ENCODE measurements around the gene TRIM13. TPM values are rescaled to one million over a fixed set of nuclear protein-coding genes. Genes with fewer than 3 reads are reported as not detected.
A peak's percentile ranks its signal among the peaks of the same experiment; 100 is the strongest.
"Not testable (repeated sequence)": the region's sequence is repeated elsewhere in the genome, so short reads cannot be mapped to it uniquely, and the experiment has no call there.

TRIM13 gene, protein sequence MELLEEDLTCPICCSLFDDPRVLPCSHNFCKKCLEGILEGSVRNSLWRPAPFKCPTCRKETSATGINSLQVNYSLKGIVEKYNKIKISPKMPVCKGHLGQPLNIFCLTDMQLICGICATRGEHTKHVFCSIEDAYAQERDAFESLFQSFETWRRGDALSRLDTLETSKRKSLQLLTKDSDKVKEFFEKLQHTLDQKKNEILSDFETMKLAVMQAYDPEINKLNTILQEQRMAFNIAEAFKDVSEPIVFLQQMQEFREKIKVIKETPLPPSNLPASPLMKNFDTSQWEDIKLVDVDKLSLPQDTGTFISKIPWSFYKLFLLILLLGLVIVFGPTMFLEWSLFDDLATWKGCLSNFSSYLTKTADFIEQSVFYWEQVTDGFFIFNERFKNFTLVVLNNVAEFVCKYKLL
- total RNA-seq (2014; rRNA removed; shearing (Covaris generic)): 10.8 and 13.8 TPM in 2 replicates

- DNase-seq (ENCODE audit: low spot score): peak; percentile 66
Measured at GRCh38 chr13:49996951-49997895, at the start of gene TRIM13. TSS of gene TRIM13 (plus strand) at chr13:49997042. CDS start at chr13:50011941, 14,899 bp downstream.

GRCh38 chr13:49948777-49949270, 48.0 kb upstream of the TRIM13 start:
- not testable (repeated sequence) for DNase-seq (ENCODE audit: low spot score)

GRCh38 chr13:49951754-49952535, 44.9 kb upstream of the TRIM13 start:
- DNase-seq (ENCODE audit: low spot score): no peak

GRCh38 chr13:49953560-49953959, 43.3 kb upstream of the TRIM13 start:
- DNase-seq (ENCODE audit: low spot score): no peak

GRCh38 chr13:49954674-49955455, 42.0 kb upstream of the TRIM13 start:
- DNase-seq (ENCODE audit: low spot score): no peak

- DNase-seq (ENCODE audit: low spot score): no peak
Measured at GRCh38 chr13:49956131-49956530, 40.7 kb upstream of the TRIM13 start.

GRCh38 chr13:49958321-49958720, 38.5 kb upstream of the TRIM13 start:
- DNase-seq (ENCODE audit: low spot score): no peak

- no peak for DNase-seq (ENCODE audit: low spot score)
Measured at GRCh38 chr13:49967456-49967855, 29.4 kb upstream of the TRIM13 start.

- DNase-seq (ENCODE audit: low spot score): no peak
Measured at GRCh38 chr13:49972709-49973108, 24.1 kb upstream of the TRIM13 start.

DNA sequence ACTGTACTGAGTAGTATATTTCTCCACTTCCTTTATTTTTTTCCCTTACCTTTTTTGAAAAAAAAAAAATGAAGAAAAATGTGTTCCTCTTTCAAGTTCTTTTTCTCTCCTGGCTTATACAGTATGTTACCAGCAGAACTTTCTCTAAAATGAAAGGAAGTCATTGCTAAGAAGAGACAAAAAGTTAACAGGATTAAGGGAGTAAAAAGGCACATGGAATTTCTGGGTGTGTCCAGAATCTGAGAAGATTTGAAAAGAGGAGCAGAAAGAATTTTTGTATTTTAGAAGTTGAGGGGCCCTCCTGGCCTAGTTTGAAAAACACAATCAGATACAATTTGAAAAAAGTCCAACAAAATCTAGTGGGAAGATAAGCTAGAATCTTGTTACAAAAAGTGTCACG, 21.0 kb upstream of the TRIM13 start:
- DNase-seq (ENCODE audit: low spot score): no peak

GRCh38 chr13:49976314-49977258, 20.3 kb upstream of the TRIM13 start:
- peak; percentile 54 for DNase-seq (ENCODE audit: low spot score)

GRCh38 chr13:49977992-49978391, 18.9 kb upstream of the TRIM13 start:
- no peak for DNase-seq (ENCODE audit: low spot score)

- no peak for DNase-seq (ENCODE audit: low spot score)
Measured at GRCh38 chr13:49980266-49980665, 16.6 kb upstream of the TRIM13 start.

DNA sequence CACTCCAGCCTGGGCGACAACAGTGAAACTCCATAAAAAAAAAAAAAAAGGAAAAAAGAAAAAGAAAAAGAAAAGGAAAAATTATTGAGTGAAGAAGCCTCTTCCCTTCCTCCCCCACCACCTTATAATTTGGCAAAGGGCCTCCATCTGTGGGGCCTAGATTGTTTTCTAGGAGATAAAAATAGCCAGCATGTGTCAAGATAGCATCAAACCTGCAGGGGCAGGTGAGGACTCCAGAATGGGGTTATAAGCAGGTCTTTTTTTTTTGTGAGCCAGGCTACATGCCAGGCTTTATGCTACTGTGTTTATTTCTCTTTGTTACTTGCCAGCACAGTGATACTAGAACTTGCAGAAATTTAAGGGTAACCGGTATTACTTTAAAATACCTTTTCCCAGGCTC, 11.7 kb upstream of the TRIM13 start:
- DNase-seq (ENCODE audit: low spot score): no peak

- DNase-seq (ENCODE audit: low spot score): no peak
Measured at GRCh38 chr13:49986471-49986870, 10.4 kb upstream of the TRIM13 start.

DNA sequence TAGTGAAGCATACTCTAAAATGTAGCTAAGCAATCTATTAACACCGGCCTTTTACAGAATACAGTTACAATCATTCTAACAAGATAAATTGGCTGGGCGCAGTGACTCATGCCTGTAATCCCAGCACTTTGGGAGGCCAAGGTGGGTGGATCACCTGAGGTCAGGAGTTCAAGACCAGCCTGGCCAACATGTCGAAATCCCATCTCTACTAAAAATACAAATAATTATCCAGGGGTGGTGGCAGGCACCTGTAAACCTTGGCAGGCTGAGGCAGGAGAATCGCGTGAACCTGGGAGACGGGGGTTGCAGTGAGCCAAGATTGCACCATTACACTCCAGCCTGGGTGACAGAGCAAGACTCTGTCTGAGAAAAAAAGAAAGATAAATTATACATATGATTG, 6.2 kb upstream of the TRIM13 start:
- not testable (repeated sequence) for DNase-seq (ENCODE audit: low spot score)

DNA sequence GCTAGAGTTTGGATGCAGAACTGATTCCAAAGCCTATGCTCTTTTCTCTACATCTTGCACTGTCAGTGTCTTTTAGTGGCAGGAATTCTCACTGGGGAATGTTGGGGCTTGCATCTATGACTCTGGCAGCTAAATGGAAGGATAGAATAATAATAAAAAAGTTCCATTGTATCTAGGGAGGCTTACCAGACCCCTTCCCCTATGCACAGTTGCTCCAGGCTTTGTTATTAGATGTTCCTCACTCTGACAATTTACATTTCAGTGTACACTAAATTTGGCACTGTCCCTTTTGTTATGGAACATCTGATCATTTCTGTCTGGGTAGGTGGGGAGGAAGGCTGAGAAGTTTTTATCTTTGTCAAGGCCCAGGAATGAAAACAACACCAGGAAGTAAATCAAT, 3.7 kb upstream of the TRIM13 start:
- no peak for DNase-seq (ENCODE audit: low spot score)

GRCh38 chr13:49993666-49994065, 3.2 kb upstream of the TRIM13 start:
- no peak for DNase-seq (ENCODE audit: low spot score)

- no peak for DNase-seq (ENCODE audit: low spot score)
Measured at GRCh38 chr13:49995625-49996101, 1.2 kb upstream of the TRIM13 start.
